GM12878 (cell line): Measurements from ENCODE around the gene OR52E6. TPM values are rescaled to one million over a fixed set of nuclear protein-coding genes. Genes with fewer than 3 reads are reported as not detected.
A peak's percentile ranks its signal among the peaks of the same experiment; 100 is the strongest.

Source experiments
- ATAC-seq: fragments of 200-7000 bp; cut with Tn5 transposase; 3 replicates; pipeline ENCODE4 v1.9.1; 2020; ENCODE audit warnings: mild to moderate bottlenecking, moderate library complexity
- BruUV-seq: library from RNA; stranded (reverse); fragments of 400-500 nt; replicated peaks from 2 replicates; lab custom pipeline; 2021; lab: Mats Ljungman, UMichigan
- CTCF ChIA-PET: fragments of 300-600 bp; sonication (Branson Sonifier 250); formaldehyde crosslinking; extraction: SDS; loops from one replicate; lab custom pipeline; 2021; ENCODE audit warnings: inconsistent platforms; lab: Yijun Ruan, JAX
- POLR2A ChIA-PET: fragments of 350-600 bp; formaldehyde crosslinking; extraction: SDS; loops from one replicate; lab custom pipeline; 2021; ENCODE audit warnings: inconsistent platforms; lab: Charles Lee
- RAD21 ChIA-PET: fragments of 300-600 bp; sonication (Branson Sonifier 250); formaldehyde crosslinking; loops from one replicate; lab custom pipeline; 2023; ENCODE audit warnings: antibody characterized with exemption; ENCODE audit not compliant: unreplicated experiment; lab: Charles Lee
- SMC1A ChIA-PET: fragments of 300-600 bp; sonication (Branson Sonifier 250); formaldehyde crosslinking; loops from one replicate; lab custom pipeline; 2023; ENCODE audit not compliant: unreplicated experiment, uncharacterized antibody; lab: Charles Lee
- DNase-seq: peaks from one replicate; pipeline ENCODE4 v3.0.0-alpha.2; 2011; ENCODE audit warnings: low read depth, low spot score
- FAIRE-seq: peaks from 3 replicates; lab custom pipeline; 2011; peaks lifted over from hg19 to GRCh38; lab: Jason Lieb, UNC
- H2AFZ ChIP-seq: 2 replicates; pipeline ENCODE4 v1.6.0; 2011; ENCODE audit warnings: low read depth, low read length, control low read depth; ENCODE audit not compliant: control insufficient read depth
- H3K27ac ChIP-seq: 2 replicates; pipeline ENCODE4 v1.5.1; 2011; ENCODE audit warnings: control low read depth; ENCODE audit not compliant: control insufficient read depth, insufficient read depth
- H3K27me3 ChIP-seq, 2 experiments: replicated peaks in 1 of 2; 2 replicates each; pipeline versions ENCODE4 v1.6.0 to v1.6.1; 2011; ENCODE audit warnings: low read length in 1 of 2; ENCODE audit not compliant: control insufficient read depth in 2 of 2, insufficient read depth in 2 of 2
- H3K36me3 ChIP-seq, 2 experiments: 2 replicates each; pipeline ENCODE4 v1.5.1; 2011; ENCODE audit warnings: low read length in 1 of 2; ENCODE audit not compliant: control insufficient read depth in 2 of 2, insufficient read depth in 2 of 2
- H3K4me1 ChIP-seq: 2 replicates; pipeline ENCODE4 v1.6.1; 2011; ENCODE audit warnings: mild to moderate bottlenecking, low read length, moderate library complexity, mixed read lengths; ENCODE audit not compliant: control insufficient read depth, insufficient read depth
- H3K4me2 ChIP-seq: 2 replicates; pipeline ENCODE4 v1.6.0; 2011; ENCODE audit warnings: control low read depth; ENCODE audit not compliant: control insufficient read depth, insufficient read depth
- H3K4me3 ChIP-seq: fragments of 200-600 bp; sonication (generic); 2 replicates; pipeline ENCODE4 v1.5.1; 2016
- H3K79me2 ChIP-seq: 2 replicates; pipeline ENCODE4 v1.6.0; 2011; ENCODE audit warnings: low read length; ENCODE audit not compliant: control insufficient read depth, insufficient read depth
- H3K9ac ChIP-seq: 2 replicates; pipeline ENCODE4 v1.8.0; 2011; ENCODE audit warnings: low read length, control low read depth, mixed read lengths; ENCODE audit not compliant: control insufficient read depth, insufficient read depth
- H3K9me3 ChIP-seq: replicated peaks from 3 replicates; pipeline ENCODE4 v1.5.1; 2011; ENCODE audit warnings: mild to moderate bottlenecking, low read length; ENCODE audit not compliant: control insufficient read depth, insufficient read depth
- H4K20me1 ChIP-seq: 2 replicates; pipeline ENCODE4 v1.6.0; 2011; ENCODE audit not compliant: control insufficient read depth, insufficient read depth
- ATF7 ChIP-seq: fragments of 450-650 bp; IDR thresholded peaks from 2 replicates; pipeline ENCODE4 v1.6.1; 2016; ENCODE audit warnings: low read depth, mild to moderate bottlenecking
- CEBPZ ChIP-seq: fragments of 150-350 bp; IDR thresholded peaks from 2 replicates; pipeline ENCODE4 v1.6.1; 2016; ENCODE audit warnings: low read depth, low read length
- DPF2 ChIP-seq: fragments of 450-650 bp; IDR thresholded peaks from 2 replicates; pipeline ENCODE4 v1.6.1; 2017; ENCODE audit warnings: mild to moderate bottlenecking
- IKZF1 ChIP-seq: fragments of 450-650 bp; conservative IDR thresholded peaks from 2 replicates; pipeline ENCODE4 v1.6.1; 2017; ENCODE audit warnings: antibody characterized with exemption, mild to moderate bottlenecking
- IKZF2 ChIP-seq, 2 experiments: fragments of 450-650 bp; IDR thresholded peaks; 2 replicates each; pipeline ENCODE4 v1.6.1; 2017; ENCODE audit warnings: mild to moderate bottlenecking in 2 of 2, moderate library complexity in 2 of 2
- JUNB ChIP-seq: IDR thresholded peaks from 2 replicates; pipeline ENCODE4 v1.6.1; 2016; ENCODE audit warnings: antibody characterized with exemption, mild to moderate bottlenecking
- MEF2A ChIP-seq: IDR thresholded peaks from 2 replicates; pipeline ENCODE4 v1.6.1; 2011; ENCODE audit warnings: low read depth, mild to moderate bottlenecking, low read length, moderate library complexity; ENCODE audit not compliant: insufficient read depth
- MEF2B ChIP-seq: fragments of 450-650 bp; IDR thresholded peaks from 2 replicates; pipeline ENCODE4 v1.6.1; 2018; ENCODE audit warnings: mild to moderate bottlenecking, moderate library complexity; ENCODE audit not compliant: partially characterized antibody, poor library complexity, severe bottlenecking
- MTA2 ChIP-seq: fragments of 450-650 bp; IDR thresholded peaks from 2 replicates; pipeline ENCODE4 v1.6.1; 2016; ENCODE audit warnings: low read depth, mild to moderate bottlenecking, moderate library complexity
- NBN ChIP-seq: fragments of 450-650 bp; IDR thresholded peaks from 2 replicates; pipeline ENCODE4 v1.6.1; 2016
- NKRF ChIP-seq: fragments of 450-650 bp; conservative IDR thresholded peaks from 2 replicates; pipeline ENCODE4 v1.6.1; 2017; ENCODE audit warnings: mild to moderate bottlenecking, moderate library complexity
- SPI1 ChIP-seq: IDR thresholded peaks from 2 replicates; pipeline ENCODE4 v1.6.1; 2011; ENCODE audit warnings: low read depth, mild to moderate bottlenecking, low read length, moderate library complexity, borderline replicate concordance; ENCODE audit not compliant: insufficient read depth
- STAT1 ChIP-seq: fragments of 450-650 bp; conservative IDR thresholded peaks from 2 replicates; pipeline ENCODE4 v1.6.1; 2014; ENCODE audit warnings: antibody characterized with exemption, mild to moderate bottlenecking
- WGBS: methylation state at CpG from one replicate; pipeline ENCODE4 v1.1.6; 2016; ENCODE audit warnings: low lambda C conversion rate; ENCODE audit not compliant: insufficient replicate concordance, insufficient coverage; ENCODE audit errors: missing lambda C conversion rate; 5-methylcytosine and 5-hydroxymethylcytosine counted together
- in situ Hi-C: fragments of 300-500 bp; cut with MboI; formaldehyde crosslinking; loops from 9 replicates; pipeline ENCODE4 v1.14.3; 2018; ENCODE audit warnings: mixed read lengths
- intact Hi-C: fragments of 100-400 bp; cut with micrococcal nuclease; formaldehyde crosslinking; loops from one replicate; pipeline ENCODE4 v1.14.2; 2022; ENCODE audit not compliant: unreplicated experiment
- polyA plus RNA-seq, 11 experiments: library from polyadenylated mRNA; depleted of rRNA in 4 of 11; unstranded in 6 of 11; stranded (reverse) in 5 of 11; fragments of >200 nt; fragmentation: Nextera tagmentation in 4 of 11; fragmentation: Illumina TruSeq in 1 of 11; extraction: Ambion mirVana in 4 of 11; extraction: Trizol in 1 of 11; gene quantifications; 1 replicate in 1 of 11; 2 replicates in 10 of 11; pipeline versions ENCODE4 v1.2.1 to v1.2.3, GENCODE V29; 2011 to 2016; ENCODE audit warnings: inconsistent platforms in 2 of 11, missing spikeins in 2 of 11, low read depth in 1 of 11
- total RNA-seq, 4 experiments: library from RNA; depleted of rRNA in 3 of 4; stranded (reverse); fragments of >200 nt in 3 of 4; fragmentation: Illumina TruSeq in 1 of 4; extraction: Trizol in 1 of 4; gene quantifications; 2 replicates each; pipeline versions ENCODE4 v1.2.1 to v1.2.3, GENCODE V29; 2013 to 2021

Gene OR52E6
- total and polyA plus RNA-seq, 10 of the 15 experiments (the other 5 are each of a cell fraction or from before 2014, with no cell fraction given) = not detected

GRCh38 chr11:5815534-5815933 is 26.2 kb downstream of the OR52E6 start:
- ATAC-seq (peak; percentile 73), FAIRE-seq (no peak), DNase-seq (no peak)
- Histone ChIP-seq H3K9ac (no peak overlapping the region), H3K79me2 (no peaks in the 10 kb centered on the region), H2AFZ (no peak overlapping the region), H3K4me3 (no peak overlapping the region), H3K4me1 (no peaks in the 10 kb centered on the region), H4K20me1 (no peaks in the 10 kb centered on the region), H3K36me3 (no peaks in the 10 kb centered on the region), H3K27ac (no peak overlapping the region), H3K9me3 (no peaks in the 10 kb centered on the region), H3K27me3 (no peaks in the 10 kb centered on the region), H3K4me2 (no peak overlapping the region)
- TF ChIP-seq NKRF (no peak), IKZF2 (IDR thresholded peaks at IDR 0.05) (peak in 1 of 2 experiments; percentile 27; a peak in 1 of 4 replicates), JUNB (0 out of 2 replicates have a peak, but pooled peaks have one; percentile 12), STAT1 (no peak), MEF2A (peak; percentile 59; the same call in 1 of the 2 replicates), MEF2B (peak; percentile 84), CEBPZ (no peak), IKZF1 (0 out of 2 replicates have a peak, but pooled peaks have one; percentile 20), ATF7 (peak; percentile 57; the same call in 1 of the 2 replicates), SPI1 (peak; percentile 6; the same call in 1 of the 2 replicates), DPF2 (no peak), MTA2 (peak; percentile 37; the same call in 1 of the 2 replicates), NBN (no peak)
- no TSS peak for BruUV-seq
- WGBS = 39% methylated on average over 4 of the region's 4 CpGs
- in situ Hi-C loops (no loop called here), intact Hi-C loops (loop anchor here (5.0 kb wide), 1 partner anchor 113 kb away; no protein-coding TSS in a partner anchor)
- ChIA-PET RAD21 (no interaction called here), CTCF (interaction anchor here (1.0 kb wide), 1 partner anchor 131 kb away, joined by 3 read pairs; no protein-coding TSS in a partner anchor), POLR2A (no interaction called here), SMC1A (no interaction called here)
